HG03097 (cell line): Measurements from ENCODE around the gene OGFOD2.

Experiments
- ATAC-seq: cut with Tn5 transposase; IDR thresholded peaks from one replicate; pipeline ENCODE4 v1.9.1; 2021; ENCODE audit not compliant: unreplicated experiment, low FRiP score

Gene OGFOD2

DNA sequence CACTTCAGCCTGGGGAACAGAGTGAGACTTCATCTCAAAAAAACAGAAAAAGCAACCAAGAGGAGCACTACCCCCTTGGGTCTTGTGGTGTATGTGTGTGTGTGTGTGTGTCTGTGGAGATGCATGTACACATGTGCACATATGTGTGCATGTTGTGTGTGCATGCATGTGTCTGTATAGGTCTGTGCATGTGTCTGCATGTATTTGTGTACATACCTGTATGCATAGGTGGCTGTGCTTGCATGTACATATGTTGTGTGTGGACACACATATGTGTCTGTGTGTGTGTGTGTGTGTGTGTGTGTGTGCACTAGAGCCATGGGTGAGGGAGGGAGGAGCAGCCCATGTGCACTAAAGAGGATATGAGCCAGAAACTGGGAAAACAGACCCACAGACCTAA is 54.5 kb downstream of the OGFOD2 start:
- ATAC-seq = no peak
